ENCODE data around the gene NFS1. TPM values are rescaled to one million over a fixed set of nuclear protein-coding genes. Genes with fewer than 3 reads are reported as not detected.
"Not testable (repeated sequence)": the region's sequence is repeated elsewhere in the genome, so short reads cannot be mapped to it uniquely, and the experiment has no call there.

Gene NFS1
- total and polyA plus RNA-seq, 4 donors: 30.1 to 55.2 (median 46.1) TPM

GRCh38 chr20:35719717-35720116, 20.6 kb upstream of the NFS1 start:
- Histone ChIP-seq H3K36me3 (ENCODE audit: control insufficient read depth in 4 of 4, insufficient read depth in 3 of 4, low read depth in 1 of 4, low read length in 3 of 4) (peaks cover 51 to 97% (median 84%) of the 10 kb centered on the region in 4 donors), H3K9ac (ENCODE audit: low read depth in 1 of 2, low read length in 2 of 2) (no peak overlapping the region), H3K4me3 (ENCODE audit: low read depth in 1 of 3, low read length in 3 of 3) (no peak overlapping the region), H3K4me1 (ENCODE audit: control insufficient read depth in 4 of 4, insufficient read depth in 4 of 4, low read length in 3 of 4) (no peaks in the 10 kb centered on the region), H3K9me3 (ENCODE audit: control insufficient read depth in 4 of 4, low read length in 3 of 4) (no peaks in the 10 kb centered on the region), H3K27ac (ENCODE audit: low read depth in 1 of 2, low read length in 2 of 2) (no peak overlapping the region), H3K27me3 (ENCODE audit: control insufficient read depth in 4 of 4, insufficient read depth in 4 of 4, low read length in 3 of 4) (no peaks in the 10 kb centered on the region)
- TF ChIP-seq HNF4G (IDR thresholded peaks at IDR 0.05): no peak
- TF ChIP-seq FOXA1 (IDR thresholded peaks at IDR 0.05): no peak
- no peak for TF ChIP-seq RAD21 (IDR thresholded peaks at IDR 0.05)
- no peak for TF ChIP-seq GABPA (IDR thresholded peaks at IDR 0.05 in 1 of 2, conservative IDR thresholded peaks at IDR 0.05 in 1 of 2)
- no peak for TF ChIP-seq YY1 (IDR thresholded peaks at IDR 0.05)
- TF ChIP-seq HNF4A (conservative IDR thresholded peaks at IDR 0.05): no peak
- TF ChIP-seq RXRA (IDR thresholded peaks at IDR 0.05): no peak
- no peak for DNase-seq (ENCODE audit: low spot score)
- 86% methylated on average over 8 of the region's 8 CpGs for WGBS

GRCh38 chr20:35718972-35719635, 20.0 kb upstream of the NFS1 start:
- H3K4me1 ChIP-seq (ENCODE audit: control insufficient read depth in 4 of 4, insufficient read depth in 4 of 4, low read length in 3 of 4): no peaks in the 10 kb centered on the region
- 91% methylated on average over 12 of the region's 12 CpGs for WGBS
- TF ChIP-seq HNF4G (IDR thresholded peaks at IDR 0.05): no peak
- TF ChIP-seq, protein P1, sequence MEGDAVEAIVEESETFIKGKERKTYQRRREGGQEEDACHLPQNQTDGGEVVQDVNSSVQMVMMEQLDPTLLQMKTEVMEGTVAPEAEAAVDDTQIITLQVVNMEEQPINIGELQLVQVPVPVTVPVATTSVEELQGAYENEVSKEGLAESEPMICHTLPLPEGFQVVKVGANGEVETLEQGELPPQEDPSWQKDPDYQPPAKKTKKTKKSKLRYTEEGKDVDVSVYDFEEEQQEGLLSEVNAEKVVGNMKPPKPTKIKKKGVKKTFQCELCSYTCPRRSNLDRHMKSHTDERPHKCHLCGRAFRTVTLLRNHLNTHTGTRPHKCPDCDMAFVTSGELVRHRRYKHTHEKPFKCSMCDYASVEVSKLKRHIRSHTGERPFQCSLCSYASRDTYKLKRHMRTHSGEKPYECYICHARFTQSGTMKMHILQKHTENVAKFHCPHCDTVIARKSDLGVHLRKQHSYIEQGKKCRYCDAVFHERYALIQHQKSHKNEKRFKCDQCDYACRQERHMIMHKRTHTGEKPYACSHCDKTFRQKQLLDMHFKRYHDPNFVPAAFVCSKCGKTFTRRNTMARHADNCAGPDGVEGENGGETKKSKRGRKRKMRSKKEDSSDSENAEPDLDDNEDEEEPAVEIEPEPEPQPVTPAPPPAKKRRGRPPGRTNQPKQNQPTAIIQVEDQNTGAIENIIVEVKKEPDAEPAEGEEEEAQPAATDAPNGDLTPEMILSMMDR (IDR thresholded peaks at IDR 0.05; ENCODE audit: low read depth, low read length, missing input control): no peak
- no peak for TF ChIP-seq GABPA (IDR thresholded peaks at IDR 0.05 in 1 of 2, conservative IDR thresholded peaks at IDR 0.05 in 1 of 2)
- no peak for TF ChIP-seq REST (IDR thresholded peaks at IDR 0.05)
- TF ChIP-seq HNF4A (conservative IDR thresholded peaks at IDR 0.05): no peak
- TF ChIP-seq NR2F2 (IDR thresholded peaks at IDR 0.05): no peak
- TF ChIP-seq, protein P2, sequence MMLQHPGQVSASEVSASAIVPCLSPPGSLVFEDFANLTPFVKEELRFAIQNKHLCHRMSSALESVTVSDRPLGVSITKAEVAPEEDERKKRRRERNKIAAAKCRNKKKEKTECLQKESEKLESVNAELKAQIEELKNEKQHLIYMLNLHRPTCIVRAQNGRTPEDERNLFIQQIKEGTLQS (IDR thresholded peaks at IDR 0.05): no peak
- no peak for TF ChIP-seq YY1 (IDR thresholded peaks at IDR 0.05)
- TF ChIP-seq TAF1 (conservative IDR thresholded peaks at IDR 0.05): no peak
- TF ChIP-seq RAD21 (IDR thresholded peaks at IDR 0.05): no peak
- no peak for TF ChIP-seq ZBTB33 (IDR thresholded peaks at IDR 0.05)
- no peak for TF ChIP-seq EGR1 (IDR thresholded peaks at IDR 0.05; ENCODE audit: low read depth in 2 of 2)
- no peak for TF ChIP-seq SP1 (IDR thresholded peaks at IDR 0.05)

DNA sequence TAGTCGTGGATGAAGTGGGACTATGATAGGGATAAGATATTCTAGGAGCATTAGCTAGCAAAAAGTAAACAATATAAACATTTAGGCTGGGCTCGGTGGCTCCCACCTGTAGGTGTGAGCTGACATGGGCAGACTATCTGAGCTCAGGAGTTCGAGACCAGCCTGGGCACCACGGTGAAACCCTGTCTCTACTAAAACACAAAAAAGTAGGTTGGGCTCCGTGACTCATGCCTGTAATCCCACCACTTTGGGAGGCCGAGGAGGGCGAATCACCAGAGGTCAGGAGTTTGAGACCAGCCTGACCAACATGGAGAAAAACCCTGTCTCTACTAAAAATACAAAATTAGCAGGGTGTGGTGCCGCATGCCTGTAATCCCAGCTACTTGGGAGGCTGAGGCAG, 19.2 kb upstream of the NFS1 start:
- not testable (repeated sequence) for H3K27me3 ChIP-seq (ENCODE audit: control insufficient read depth in 4 of 4, insufficient read depth in 4 of 4, low read length in 3 of 4); H3K4me1 ChIP-seq (ENCODE audit: control insufficient read depth in 4 of 4, insufficient read depth in 4 of 4, low read length in 3 of 4); DNase-seq (ENCODE audit: low spot score); H3K27ac ChIP-seq (ENCODE audit: low read depth in 1 of 2, low read length in 2 of 2); H3K9ac ChIP-seq (ENCODE audit: low read depth in 1 of 2, low read length in 2 of 2); H3K4me3 ChIP-seq (ENCODE audit: low read depth in 1 of 3, low read length in 3 of 3); H3K9me3 ChIP-seq (ENCODE audit: control insufficient read depth in 4 of 4, low read length in 3 of 4)
- peaks cover 48 to 97% (median 83%) of the 10 kb centered on the region in 4 donors for H3K36me3 ChIP-seq (ENCODE audit: control insufficient read depth in 4 of 4, insufficient read depth in 3 of 4, low read depth in 1 of 4, low read length in 3 of 4)
- WGBS: 95% methylated on average over 8 of the region's 8 CpGs

More at GRCh38 chr20:35718972-35719635, 20.0 kb upstream of the NFS1 start:
- H3K4me3 ChIP-seq (ENCODE audit: low read depth in 1 of 3, low read length in 3 of 3): no peak overlapping the region
- H3K9ac ChIP-seq (ENCODE audit: low read depth in 1 of 2, low read length in 2 of 2): no peak overlapping the region
- no peaks in the 10 kb centered on the region for H3K9me3 ChIP-seq (ENCODE audit: control insufficient read depth in 4 of 4, low read length in 3 of 4)
- no peaks in the 10 kb centered on the region for H3K27me3 ChIP-seq (ENCODE audit: control insufficient read depth in 4 of 4, insufficient read depth in 4 of 4, low read length in 3 of 4)
- DNase-seq (ENCODE audit: low spot score): no peak
- H3K36me3 ChIP-seq (ENCODE audit: control insufficient read depth in 4 of 4, insufficient read depth in 3 of 4, low read depth in 1 of 4, low read length in 3 of 4): peaks cover 48 to 97% (median 83%) of the 10 kb centered on the region in 4 donors
- no peak overlapping the region for H3K27ac ChIP-seq (ENCODE audit: low read depth in 1 of 2, low read length in 2 of 2)

Data from liver (tissue), 9 donors.